ENCODE data around the gene ATXN7. TPM values are rescaled to one million over a fixed set of nuclear protein-coding genes. Genes with fewer than 3 reads are reported as not detected.

The ATXN7 gene
- total RNA-seq, 1 experiment from 2014 or later, result 11.3 TPM

GRCh38 chr3:63951492-63952247, 88.0 kb downstream of the ATXN7 start:
- intact Hi-C loops (cut with micrococcal nuclease; ENCODE audit: unreplicated experiment), result no loop called here
- Histone ChIP-seq H3K27ac (ENCODE audit: low read depth, low read length, poor library complexity, severe bottlenecking) (no peak overlapping the region), H3K4me1 (ENCODE audit: insufficient read depth, low read length, poor library complexity, severe bottlenecking) (peaks cover 20% of the 10 kb centered on the region), H3K36me3 (ENCODE audit: insufficient read depth, low read length, poor library complexity, severe bottlenecking) (no peaks in the 10 kb centered on the region), H3K9me3 (ENCODE audit: low read depth, low read length, poor library complexity, severe bottlenecking) (no peaks in the 10 kb centered on the region), H3K4me3 (ENCODE audit: low read depth, low read length, poor library complexity, severe bottlenecking) (no peak overlapping the region), H3K27me3 (replicated peaks; ENCODE audit: insufficient read depth, low read depth, low read length, poor library complexity) (no peaks in the 10 kb centered on the region)
- no peak for TF ChIP-seq CTCF (conservative IDR thresholded peaks at IDR 0.05; ENCODE audit: low read depth, low read length)
- TF ChIP-seq EZH2 (IDR thresholded peaks at IDR 0.05; ENCODE audit: borderline replicate concordance, low read depth, low read length, poor library complexity, severe bottlenecking), result no peak
- DNase-seq (ENCODE audit: low spot score), result no peak
- ChIA-PET POLR2A (ENCODE audit: low non-redundant PET) (no interaction called here), CTCF (no interaction called here)
- BruUV-seq (replicated peaks), result no TSS peak

GRCh38 chr3:63952248-63952594, 88.6 kb downstream of the ATXN7 start:
- H3K4me3 ChIP-seq (ENCODE audit: low read depth, low read length, poor library complexity, severe bottlenecking), result no peak overlapping the region
- no TSS peak for BruUV-seq (replicated peaks)
- no peak overlapping the region for H3K27ac ChIP-seq (ENCODE audit: low read depth, low read length, poor library complexity, severe bottlenecking)
- peaks cover 20% of the 10 kb centered on the region for H3K4me1 ChIP-seq (ENCODE audit: insufficient read depth, low read length, poor library complexity, severe bottlenecking)
- TF ChIP-seq CTCF (conservative IDR thresholded peaks at IDR 0.05; ENCODE audit: low read depth, low read length) (no peak), EZH2 (IDR thresholded peaks at IDR 0.05; ENCODE audit: borderline replicate concordance, low read depth, low read length, poor library complexity, severe bottlenecking) (no peak)
- CTCF ChIA-PET, result no interaction called here
- H3K27me3 ChIP-seq (replicated peaks; ENCODE audit: insufficient read depth, low read depth, low read length, poor library complexity), result no peaks in the 10 kb centered on the region
- intact Hi-C loops (cut with micrococcal nuclease; ENCODE audit: unreplicated experiment), result no loop called here
- POLR2A ChIA-PET (ENCODE audit: low non-redundant PET), result no interaction called here
- DNase-seq (ENCODE audit: low spot score), result no peak
- no peaks in the 10 kb centered on the region for H3K9me3 ChIP-seq (ENCODE audit: low read depth, low read length, poor library complexity, severe bottlenecking)
- no peaks in the 10 kb centered on the region for H3K36me3 ChIP-seq (ENCODE audit: insufficient read depth, low read length, poor library complexity, severe bottlenecking)

- intact Hi-C loops (cut with micrococcal nuclease; ENCODE audit: unreplicated experiment), result no loop called here
- Histone ChIP-seq H3K36me3 (ENCODE audit: insufficient read depth, low read length, poor library complexity, severe bottlenecking) (no peaks in the 10 kb centered on the region), H3K4me1 (ENCODE audit: insufficient read depth, low read length, poor library complexity, severe bottlenecking) (peaks cover 33% of the 10 kb centered on the region), H3K9me3 (ENCODE audit: low read depth, low read length, poor library complexity, severe bottlenecking) (no peaks in the 10 kb centered on the region), H3K27me3 (replicated peaks; ENCODE audit: insufficient read depth, low read depth, low read length, poor library complexity) (no peaks in the 10 kb centered on the region), H3K27ac (ENCODE audit: low read depth, low read length, poor library complexity, severe bottlenecking) (no peak overlapping the region), H3K4me3 (ENCODE audit: low read depth, low read length, poor library complexity, severe bottlenecking) (no peak overlapping the region)
- no peak for DNase-seq (ENCODE audit: low spot score)
- ChIA-PET CTCF (no interaction called here), POLR2A (ENCODE audit: low non-redundant PET) (no interaction called here)
- BruUV-seq (replicated peaks), result no TSS peak
- no peak for TF ChIP-seq CTCF (conservative IDR thresholded peaks at IDR 0.05; ENCODE audit: low read depth, low read length)
Measured at GRCh38 chr3:63954182-63954581, 90.5 kb downstream of the ATXN7 start.
